GM19238 (cell line): ENCODE results near the gene TMPO.
"Not testable (repeated sequence)": the region's sequence is repeated elsewhere in the genome, so short reads cannot be mapped to it uniquely, and the experiment has no call there.

Source experiments
- DNase-seq: peaks from one replicate; pipeline ENCODE4 v3.0.0; 2011; ENCODE audit warnings: low spot score; ENCODE audit not compliant: insufficient read length

The TMPO gene, protein sequence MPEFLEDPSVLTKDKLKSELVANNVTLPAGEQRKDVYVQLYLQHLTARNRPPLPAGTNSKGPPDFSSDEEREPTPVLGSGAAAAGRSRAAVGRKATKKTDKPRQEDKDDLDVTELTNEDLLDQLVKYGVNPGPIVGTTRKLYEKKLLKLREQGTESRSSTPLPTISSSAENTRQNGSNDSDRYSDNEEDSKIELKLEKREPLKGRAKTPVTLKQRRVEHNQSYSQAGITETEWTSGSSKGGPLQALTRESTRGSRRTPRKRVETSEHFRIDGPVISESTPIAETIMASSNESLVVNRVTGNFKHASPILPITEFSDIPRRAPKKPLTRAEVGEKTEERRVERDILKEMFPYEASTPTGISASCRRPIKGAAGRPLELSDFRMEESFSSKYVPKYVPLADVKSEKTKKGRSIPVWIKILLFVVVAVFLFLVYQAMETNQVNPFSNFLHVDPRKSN

GRCh38 chr12:98515287-98516110, at the start of gene TMPO:
Gene TMPO (plus strand): TSS chr12:98515590. CDS start chr12:98515868, 278 bp downstream.
- peak; percentile 85 for DNase-seq

DNA sequence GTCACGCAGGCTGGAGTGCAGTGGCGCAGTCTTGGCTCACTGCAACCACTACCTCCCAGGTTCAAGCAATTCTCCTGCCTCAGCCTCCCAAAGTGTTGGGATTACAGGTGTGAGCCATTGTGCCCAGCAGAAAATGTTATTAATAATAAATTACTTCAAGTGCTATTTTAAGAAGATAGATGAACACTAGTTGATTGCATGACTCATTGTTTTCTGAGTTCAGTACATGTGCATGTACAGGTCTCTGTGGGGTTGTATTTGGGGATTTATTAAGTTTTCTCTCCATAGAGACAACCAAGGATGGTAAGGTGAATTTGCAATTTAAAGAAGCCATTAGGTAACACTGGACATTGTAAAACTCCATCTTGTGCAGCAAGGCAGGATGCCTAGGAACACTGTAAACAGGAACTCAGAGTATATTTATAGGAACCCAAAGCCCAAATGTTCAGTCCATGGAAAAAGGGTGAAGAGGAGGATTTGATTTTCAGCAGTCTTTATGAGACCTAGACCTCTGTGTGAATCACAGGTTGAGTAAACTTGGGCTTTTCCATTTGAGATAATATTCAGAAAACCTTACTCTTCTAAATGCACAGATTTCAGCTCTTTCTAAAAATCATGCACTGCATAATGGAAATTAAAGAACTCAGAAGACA, 49.3 kb upstream of the TMPO start:
- no peak for DNase-seq

DNA sequence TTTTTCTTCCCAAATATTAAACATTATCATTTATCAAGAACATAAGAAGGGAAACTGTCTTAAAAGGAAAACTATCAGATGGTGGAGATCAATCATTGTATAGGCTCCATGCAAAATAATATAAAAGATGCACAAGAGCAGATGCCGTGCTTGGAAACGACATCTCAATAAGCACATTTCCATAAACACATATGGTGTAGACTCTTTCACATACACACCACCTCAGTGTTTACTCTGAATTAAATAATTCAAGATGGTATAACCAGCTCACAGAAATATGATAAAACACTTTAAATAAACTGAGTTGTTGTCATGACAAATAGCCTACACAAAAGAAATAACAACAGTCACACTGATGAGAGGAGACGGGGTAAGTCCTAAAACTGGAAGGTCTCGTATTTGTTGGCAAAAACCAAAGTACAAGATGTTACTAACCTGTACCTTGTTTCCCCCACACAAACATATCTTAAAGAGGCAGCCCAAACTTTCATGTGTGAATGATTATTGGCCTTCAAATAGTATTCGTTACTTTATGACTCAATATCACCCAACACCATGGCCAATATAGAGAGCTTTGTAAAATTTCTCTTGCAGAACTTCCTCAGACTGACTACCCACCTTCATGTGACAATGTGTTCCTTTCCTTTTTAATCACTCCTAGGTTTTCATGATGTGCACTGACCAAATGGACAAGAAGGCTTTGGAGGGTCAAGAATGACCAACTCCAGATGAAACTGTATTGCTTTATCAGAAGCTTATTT, 48.6 kb upstream of the TMPO start:
- DNase-seq, result no peak

DNA sequence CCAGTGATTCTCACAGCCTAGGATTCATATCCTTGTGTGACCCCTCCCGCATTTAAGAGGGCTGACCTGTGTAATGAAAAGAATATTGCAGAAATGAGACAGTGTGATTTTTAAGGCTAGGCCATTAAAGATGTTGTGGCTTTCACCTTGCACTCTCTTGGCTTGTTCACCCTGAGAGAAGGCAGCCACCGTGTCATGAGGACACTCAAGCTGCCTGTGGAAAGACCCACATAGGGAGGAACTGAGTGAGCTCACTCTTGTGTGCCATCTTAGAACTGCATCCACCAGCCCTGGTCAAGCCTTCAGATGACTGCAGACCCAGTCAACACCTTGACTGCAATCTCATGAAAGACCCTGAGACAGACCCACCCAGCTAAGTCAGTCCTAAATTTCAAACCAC, 46.3 kb upstream of the TMPO start:
- DNase-seq, result no peak

DNA sequence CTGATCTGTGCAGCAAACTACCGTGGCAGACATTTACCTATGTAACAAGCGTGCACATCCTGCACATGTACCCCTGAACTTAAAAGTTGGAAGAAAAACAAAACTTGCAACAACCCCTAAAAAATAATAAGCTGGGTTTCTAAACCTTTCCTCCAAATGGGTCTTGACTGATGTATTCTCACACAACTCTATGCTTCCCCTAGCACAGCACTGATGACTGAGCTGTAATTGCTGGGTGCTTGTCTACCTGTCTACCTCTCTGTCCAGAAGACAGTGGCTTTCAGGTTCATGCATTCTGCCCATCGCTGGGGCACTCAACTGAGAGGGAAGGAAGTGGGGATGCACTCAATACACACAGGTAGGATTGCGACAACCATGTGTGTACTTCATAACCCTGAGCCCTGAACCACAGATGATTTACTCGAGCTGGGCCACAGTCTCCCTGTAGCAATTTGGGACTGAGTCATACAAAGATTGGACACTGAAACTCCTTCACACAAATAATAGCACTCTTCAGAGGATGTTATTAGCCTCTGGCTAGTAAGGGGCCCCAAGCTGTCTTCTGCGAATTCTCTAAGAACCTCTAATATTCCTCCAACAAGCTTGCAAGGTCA, 44.8 kb upstream of the TMPO start:
- DNase-seq, result no peak

- DNase-seq, result no peak
These were observed 44.3 kb upstream of the TMPO start for GRCh38 chr12:98471085-98471484.

GRCh38 chr12:98475565-98475908, 39.9 kb upstream of the TMPO start:
- DNase-seq, result no peak

GRCh38 chr12:98478606-98479005, 36.8 kb upstream of the TMPO start:
- no peak for DNase-seq

GRCh38 chr12:98483621-98484503, 31.5 kb upstream of the TMPO start:
- no peak for DNase-seq

DNA sequence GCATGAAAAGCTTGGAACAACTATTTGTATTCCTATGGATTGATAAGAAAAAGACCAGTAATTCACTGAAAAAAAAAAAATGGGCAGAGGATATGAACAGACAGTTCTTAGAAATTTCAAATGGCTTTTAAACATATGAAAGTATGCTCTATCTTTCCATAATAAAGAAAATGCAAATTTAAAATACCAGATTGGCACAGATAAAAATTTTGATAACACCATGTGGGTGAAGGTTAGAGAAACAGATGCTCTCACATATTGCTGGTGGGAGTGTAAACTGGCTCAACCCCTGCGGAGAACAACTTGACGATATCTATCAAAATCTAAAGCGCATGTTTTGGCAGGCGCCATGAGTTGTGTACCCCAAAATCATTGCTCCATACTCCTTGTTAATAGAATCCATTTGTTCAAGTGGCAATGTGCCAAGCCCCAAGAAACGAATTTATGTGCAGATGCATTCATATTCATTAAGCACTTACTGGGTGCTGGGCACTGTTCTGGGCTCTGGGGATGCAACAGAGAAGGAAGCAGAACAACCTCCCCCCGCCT, 29.5 kb upstream of the TMPO start:
- DNase-seq, result no peak

GRCh38 chr12:98488416-98488815, 27.0 kb upstream of the TMPO start:
- DNase-seq, result not testable (repeated sequence)

DNA sequence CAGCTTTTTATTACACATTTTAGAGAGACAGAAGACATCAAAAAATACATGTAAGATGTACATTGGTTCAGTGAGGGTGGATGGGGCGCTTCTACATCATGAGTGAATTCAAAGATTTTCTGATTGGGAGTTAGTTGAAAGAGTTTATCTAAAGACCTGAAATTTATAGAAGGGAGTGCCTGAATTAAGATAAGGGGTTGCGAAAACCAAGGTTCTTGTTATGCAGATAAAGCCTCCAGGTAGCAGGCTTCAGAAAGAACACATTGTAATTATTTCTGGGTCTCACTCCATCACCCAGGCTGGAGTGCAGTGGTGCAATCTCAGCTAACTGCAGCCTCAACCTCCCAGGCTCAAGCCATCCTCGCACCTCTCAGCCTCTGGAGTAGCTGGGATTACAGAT, 26.2 kb upstream of the TMPO start:
- no peak for DNase-seq

GRCh38 chr12:98490501-98491453, 24.6 kb upstream of the TMPO start:
- peak; percentile 39 for DNase-seq

DNA sequence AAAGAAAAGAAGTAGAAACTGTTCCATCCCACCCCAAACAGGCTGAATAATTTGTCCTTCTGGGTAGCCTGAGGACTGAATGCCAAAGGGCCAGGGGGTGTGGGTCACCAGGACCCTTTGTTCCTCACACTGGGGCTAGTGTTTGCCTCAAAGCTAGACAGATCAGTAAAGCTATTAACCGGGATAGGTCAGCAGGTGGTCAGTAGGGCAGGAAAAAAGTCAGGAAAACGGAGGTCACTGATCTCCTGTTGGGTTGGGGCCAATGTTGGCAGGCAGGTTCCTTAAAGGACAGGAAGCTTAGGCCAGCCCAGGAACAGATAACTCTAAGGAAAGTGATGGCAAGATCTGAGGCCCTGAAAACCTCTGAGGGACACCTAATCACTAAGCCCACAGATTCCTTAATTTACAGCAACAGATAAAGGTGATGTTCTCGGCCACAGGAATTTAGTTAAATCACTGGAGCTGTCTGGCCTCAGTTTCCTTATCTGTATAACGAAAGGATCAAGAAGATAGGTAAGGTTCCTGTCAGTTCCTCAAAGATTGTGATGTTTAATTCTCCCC, 22.7 kb upstream of the TMPO start:
- DNase-seq, result no peak

GRCh38 chr12:98501266-98501629, 14.1 kb upstream of the TMPO start:
- not testable (repeated sequence) for DNase-seq

DNA sequence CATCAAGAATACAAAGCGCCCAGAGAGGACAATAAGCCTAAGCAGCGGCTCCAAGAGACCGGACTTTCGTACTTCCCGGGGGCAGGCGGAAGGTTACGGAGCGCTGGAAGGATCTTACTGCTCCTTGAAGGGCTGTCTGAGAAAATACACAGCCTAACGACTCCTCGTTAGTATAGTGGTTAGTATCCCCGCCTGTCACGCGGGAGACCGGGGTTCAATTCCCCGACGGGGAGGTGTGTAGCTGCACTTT, 12.1 kb upstream of the TMPO start:
- DNase-seq, result peak; percentile 38

GRCh38 chr12:98503592-98504367, 11.6 kb upstream of the TMPO start:
- peak; percentile 54 for DNase-seq

DNA sequence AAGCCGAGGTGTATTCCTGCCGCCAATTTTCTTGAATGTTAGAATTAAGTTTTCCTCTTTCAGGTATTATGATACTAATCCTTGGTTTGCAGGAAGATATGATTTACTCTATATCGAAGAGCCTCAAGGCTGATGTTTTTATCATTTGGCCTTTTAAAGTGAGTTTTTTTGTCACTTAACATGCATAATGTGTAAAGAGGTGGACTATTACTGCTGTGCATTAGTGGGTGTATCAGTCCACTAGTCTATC, 11.1 kb upstream of the TMPO start:
- DNase-seq, result no peak
